IPS DF 6.9 (cell line): ENCODE results near the gene PGM2.
A peak's percentile ranks its signal among the peaks of the same experiment; 100 is the strongest.
"Not testable (repeated sequence)": the region's sequence is repeated elsewhere in the genome, so short reads cannot be mapped to it uniquely, and the experiment has no call there.

Source experiments
- DNase-seq: peaks from one replicate; pipeline ENCODE4 v3.0.0-alpha.2; 2013; ENCODE audit warnings: low read depth, low spot score
- H3K27ac ChIP-seq: one replicate; pipeline ENCODE4 v1.5.1; 2013; ENCODE audit warnings: low read length, control low read depth
- H3K27me3 ChIP-seq: 2 replicates; pipeline ENCODE4 v1.6.1; 2013; ENCODE audit warnings: mild to moderate bottlenecking, low read length; ENCODE audit not compliant: control insufficient read depth, insufficient read depth
- H3K36me3 ChIP-seq: 2 replicates; pipeline ENCODE4 v1.6.1; 2013; ENCODE audit warnings: low read length; ENCODE audit not compliant: control insufficient read depth, insufficient read depth
- H3K4me1 ChIP-seq: 2 replicates; pipeline ENCODE4 v1.6.1; 2013; ENCODE audit warnings: low read length; ENCODE audit not compliant: control insufficient read depth, insufficient read depth
- H3K4me3 ChIP-seq: 2 replicates; pipeline ENCODE4 v1.5.1; 2013; ENCODE audit warnings: mild to moderate bottlenecking, low read length
- H3K9me3 ChIP-seq: 2 replicates; pipeline ENCODE4 v1.6.1; 2013; ENCODE audit warnings: low read length, inconsistent platforms; ENCODE audit not compliant: control insufficient read depth, insufficient read depth
- WGBS: extraction: QIAGEN DNeasy Blood & Tissue Kit; methylation state at CpG from one replicate; pipeline ENCODE4 v1.1.7; 2013; ENCODE audit warnings: mixed read lengths, missing lambda C conversion rate; ENCODE audit not compliant: insufficient read length, insufficient coverage; 5-methylcytosine and 5-hydroxymethylcytosine counted together

PGM2 gene

GRCh38 chr4:37826295-37827029, at the start of gene PGM2:
PGM2 (plus strand) TSS chr4:37826686; CDS start chr4:37826733, 47 bp downstream.
- H3K27ac ChIP-seq: no peak within 1 kb of the TSS
- H3K36me3 ChIP-seq: no peaks in the 10 kb centered on the region
- WGBS: no CpG with 5 or more reads among the region's 57 CpGs
- H3K4me3 ChIP-seq: peak within 1 kb of the TSS; percentile 65
- no peaks in the 10 kb centered on the region for H3K4me1 ChIP-seq
- H3K27me3 ChIP-seq: no peaks in the 10 kb centered on the region
- peak; percentile 43 for DNase-seq
- no peaks in the 10 kb centered on the region for H3K9me3 ChIP-seq

- H3K9me3 ChIP-seq: no peaks in the 10 kb centered on the region
- no peaks in the 10 kb centered on the region for H3K36me3 ChIP-seq
- no peak for DNase-seq
- no peaks in the 10 kb centered on the region for H3K4me1 ChIP-seq
- no peaks in the 10 kb centered on the region for H3K27me3 ChIP-seq
- H3K27ac ChIP-seq: no peak overlapping the region
- H3K4me3 ChIP-seq: no peak overlapping the region
Measured at GRCh38 chr4:37779896-37780295, 46.6 kb upstream of the PGM2 start.

- H3K4me1 ChIP-seq: no peaks in the 10 kb centered on the region
- H3K4me3 ChIP-seq: no peak overlapping the region
- H3K27ac ChIP-seq: no peak overlapping the region
- no peaks in the 10 kb centered on the region for H3K27me3 ChIP-seq
- H3K9me3 ChIP-seq: no peaks in the 10 kb centered on the region
- H3K36me3 ChIP-seq: no peaks in the 10 kb centered on the region
- WGBS: no CpG with 5 or more reads among the region's 4 CpGs
- no peak for DNase-seq
Measured at GRCh38 chr4:37780444-37781130, 45.9 kb upstream of the PGM2 start.

GRCh38 chr4:37781131-37781455, 45.4 kb upstream of the PGM2 start:
- no peaks in the 10 kb centered on the region for H3K27me3 ChIP-seq
- no peak overlapping the region for H3K27ac ChIP-seq
- WGBS: no CpG with 5 or more reads among the region's 2 CpGs
- no peak overlapping the region for H3K4me3 ChIP-seq
- H3K9me3 ChIP-seq: no peaks in the 10 kb centered on the region
- H3K4me1 ChIP-seq: no peaks in the 10 kb centered on the region
- H3K36me3 ChIP-seq: no peaks in the 10 kb centered on the region
- DNase-seq: no peak

- not testable (repeated sequence) for DNase-seq, H3K4me1 ChIP-seq, H3K27me3 ChIP-seq, H3K36me3 ChIP-seq, H3K4me3 ChIP-seq, H3K27ac ChIP-seq, H3K9me3 ChIP-seq
- WGBS: no CpG with 5 or more reads among the region's 2 CpGs
Measured at GRCh38 chr4:37786267-37786666, 40.2 kb upstream of the PGM2 start.

- not testable (repeated sequence) for H3K4me1 ChIP-seq, H3K27ac ChIP-seq, H3K27me3 ChIP-seq, H3K36me3 ChIP-seq, H3K4me3 ChIP-seq, H3K9me3 ChIP-seq, DNase-seq
- WGBS: no CpG with 5 or more reads among the region's 3 CpGs
Measured at GRCh38 chr4:37787883-37788460, 38.5 kb upstream of the PGM2 start.

- Histone ChIP-seq H3K4me3 (no peak overlapping the region), H3K4me1 (no peaks in the 10 kb centered on the region), H3K27me3 (no peaks in the 10 kb centered on the region), H3K36me3 (no peaks in the 10 kb centered on the region), H3K9me3 (no peaks in the 10 kb centered on the region), H3K27ac (no peak overlapping the region)
- no peak for DNase-seq
- WGBS: no CpG with 5 or more reads among the region's 4 CpGs
Measured at GRCh38 chr4:37788819-37789218, 37.7 kb upstream of the PGM2 start.

GRCh38 chr4:37792241-37792640, 34.2 kb upstream of the PGM2 start:
- no peak for DNase-seq
- WGBS: no CpG with 5 or more reads among the region's 1 CpG
- no peak overlapping the region for H3K27ac ChIP-seq
- no peaks in the 10 kb centered on the region for H3K27me3 ChIP-seq
- no peaks in the 10 kb centered on the region for H3K4me1 ChIP-seq
- no peaks in the 10 kb centered on the region for H3K36me3 ChIP-seq
- H3K4me3 ChIP-seq: no peak overlapping the region
- no peaks in the 10 kb centered on the region for H3K9me3 ChIP-seq

- no peak overlapping the region for H3K4me3 ChIP-seq
Measured at GRCh38 chr4:37793562-37793961, 32.9 kb upstream of the PGM2 start.

GRCh38 chr4:37794056-37794455, 32.4 kb upstream of the PGM2 start:
- no peak for DNase-seq
- no peak overlapping the region for H3K27ac ChIP-seq
- no CpG with 5 or more reads among the region's 2 CpGs for WGBS

More at GRCh38 chr4:37793562-37793961, 32.9 kb upstream of the PGM2 start:
- Histone ChIP-seq H3K27me3 (no peaks in the 10 kb centered on the region), H3K36me3 (no peaks in the 10 kb centered on the region), H3K27ac (no peak overlapping the region), H3K4me1 (no peaks in the 10 kb centered on the region), H3K9me3 (no peaks in the 10 kb centered on the region)
- DNase-seq: no peak

More at GRCh38 chr4:37794056-37794455, 32.4 kb upstream of the PGM2 start:
- H3K4me3 ChIP-seq: no peak overlapping the region
- no peaks in the 10 kb centered on the region for H3K9me3 ChIP-seq
- no peaks in the 10 kb centered on the region for H3K36me3 ChIP-seq
- no peaks in the 10 kb centered on the region for H3K27me3 ChIP-seq
- H3K4me1 ChIP-seq: no peaks in the 10 kb centered on the region
